CD4-positive, alpha-beta T cell (primary cell): ENCODE measurements around the gene STEAP1. TPM values are rescaled to one million over a fixed set of nuclear protein-coding genes. Genes with fewer than 3 reads are reported as not detected.

Experiments used
- ATAC-seq: fragments of 200-7000 bp; cut with Tn5 transposase; one replicate; pipeline ENCODE4 v1.10.0; 2022; ENCODE audit warnings: mild to moderate bottlenecking; ENCODE audit not compliant: poor library complexity
- CTCF ChIA-PET: fragments of 350-600 bp; sonication (Branson Sonifier 250); formaldehyde crosslinking; loops from one replicate; lab custom pipeline; 2021; ENCODE audit warnings: antibody characterized with exemption, inconsistent platforms; lab: Charles Lee
- POLR2A ChIA-PET: fragments of 350-600 bp; sonication (Branson Sonifier 250); formaldehyde crosslinking; loops from one replicate; lab custom pipeline; 2021; ENCODE audit warnings: antibody characterized with exemption, inconsistent platforms; lab: Charles Lee
- DNase-seq, 14 experiments: peaks; one replicate each; pipeline ENCODE4 v3.0.0-alpha.2; 2013 to 2020; ENCODE audit warnings: mixed read lengths in 2 of 14
- H3K27ac ChIP-seq, 2 donors: one replicate each; pipeline versions ENCODE4 v1.5.1 to v1.7.0; 2013; ENCODE audit warnings: low read length in 2 of 2, low read depth in 1 of 2, mild to moderate bottlenecking in 1 of 2
- H3K27me3 ChIP-seq, 2 experiments: 1 replicate in 1 of 2; 2 replicates in 1 of 2; pipeline versions ENCODE4 v1.6.1 to v1.7.0; 2013; ENCODE audit warnings: low read length in 2 of 2, control low read depth in 1 of 2, mild to moderate bottlenecking in 1 of 2, moderate library complexity in 1 of 2; ENCODE audit not compliant: insufficient read depth in 2 of 2, control insufficient read depth in 1 of 2
- H3K36me3 ChIP-seq: one replicate; pipeline ENCODE4 v1.6.1; 2013; ENCODE audit warnings: low read length, control low read depth; ENCODE audit not compliant: insufficient read depth
- H3K4me1 ChIP-seq: one replicate; pipeline ENCODE4 v1.6.1; 2013; ENCODE audit warnings: low read length, control low read depth; ENCODE audit not compliant: insufficient read depth
- H3K4me3 ChIP-seq: one replicate; pipeline ENCODE4 v1.5.1; 2013; ENCODE audit warnings: mild to moderate bottlenecking, low read length, moderate library complexity
- H3K9me3 ChIP-seq, 2 experiments: 1 replicate in 1 of 2; 2 replicates in 1 of 2; pipeline versions ENCODE4 v1.6.1 to v1.7.0; 2013; ENCODE audit warnings: low read length in 2 of 2, mild to moderate bottlenecking in 2 of 2, control low read depth in 1 of 2, moderate library complexity in 1 of 2; ENCODE audit not compliant: control insufficient read depth in 1 of 2, insufficient read depth in 1 of 2
- H3K27ac Mint-ChIP-seq: one replicate; pipeline ENCODE4 v1.8.0; 2020; ENCODE audit warnings: mixed read lengths
- H3K27me3 Mint-ChIP-seq: one replicate; pipeline ENCODE4 v1.8.0; 2021; ENCODE audit warnings: mixed read lengths
- H3K36me3 Mint-ChIP-seq: one replicate; pipeline ENCODE4 v1.8.0; 2021; ENCODE audit warnings: low read depth, mixed read lengths
- H3K4me1 Mint-ChIP-seq: one replicate; pipeline ENCODE4 v1.8.0; 2021; ENCODE audit warnings: low read depth, mixed read lengths
- H3K4me3 Mint-ChIP-seq: one replicate; pipeline ENCODE4 v1.8.0; 2020; ENCODE audit warnings: mild to moderate bottlenecking, mixed read lengths
- H3K9me3 Mint-ChIP-seq: one replicate; pipeline ENCODE4 v1.8.0; 2020; ENCODE audit warnings: mixed read lengths
- intact Hi-C, 2 experiments: fragments of 100-400 bp; cut with DNase I in 1 of 2; cut with micrococcal nuclease in 1 of 2; formaldehyde crosslinking; loops; one replicate each; pipeline versions ENCODE4 v1.15.1 to v1.9.0; 2023 to 2025; cut with DNase I, micrococcal nuclease
- total RNA-seq, 174 experiments: library from RNA in 2 of 174; stranded (reverse) in 2 of 174; gene quantifications; one replicate each; pipeline ENCODE4 v1.2.3 and lab custom pipeline; 2021 to 2026
- TF ChIP-seq, protein P1 (sequence below): fragments of 200-600 bp; IDR thresholded peaks from one replicate; pipeline ENCODE4 v1.8.0; 2022; ENCODE audit warnings: antibody characterized with exemption, mild to moderate bottlenecking

Gene STEAP1
- total RNA-seq, 2 experiments from 2014 or later = not detected

DNA sequence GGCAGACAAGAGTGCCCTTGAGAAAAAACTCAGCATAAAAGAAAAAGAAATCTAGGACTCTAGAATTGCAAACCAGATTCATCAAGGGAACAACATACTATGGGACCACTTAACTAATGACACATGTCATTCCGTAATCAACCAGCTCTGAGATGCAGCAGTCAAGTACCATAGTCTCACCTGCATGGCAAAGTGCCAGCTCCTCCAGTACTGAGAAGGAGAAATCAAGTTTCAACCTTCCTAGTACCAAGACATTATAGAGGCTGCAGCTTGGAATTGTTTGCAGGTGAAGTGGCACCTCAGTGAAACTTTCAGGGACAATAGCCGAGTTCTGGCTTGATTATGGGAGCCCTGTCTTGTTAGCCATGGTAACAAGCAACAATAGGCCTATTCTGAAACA is 11.5 kb downstream of the STEAP1 start:
- H3K4me3 Mint-ChIP-seq = no peak overlapping the region
- Histone ChIP-seq H3K4me3 (no peak overlapping the region), H3K36me3 (no peaks in the 10 kb centered on the region), H3K27ac (no peak overlapping the region), H3K9me3 (peaks cover 0 to 4% of the 10 kb centered on the region in 2 experiments), H3K27me3 (peaks cover 5% of the 10 kb centered on the region in 2 experiments), H3K4me1 (no peaks in the 10 kb centered on the region)
- no peak for DNase-seq
- intact Hi-C loops = no loop called here
- no peaks in the 10 kb centered on the region for H3K4me1 Mint-ChIP-seq
- ChIA-PET CTCF (no interaction called here), POLR2A (no interaction called here)
- H3K9me3 Mint-ChIP-seq = no peaks in the 10 kb centered on the region
- TF ChIP-seq, protein P1, sequence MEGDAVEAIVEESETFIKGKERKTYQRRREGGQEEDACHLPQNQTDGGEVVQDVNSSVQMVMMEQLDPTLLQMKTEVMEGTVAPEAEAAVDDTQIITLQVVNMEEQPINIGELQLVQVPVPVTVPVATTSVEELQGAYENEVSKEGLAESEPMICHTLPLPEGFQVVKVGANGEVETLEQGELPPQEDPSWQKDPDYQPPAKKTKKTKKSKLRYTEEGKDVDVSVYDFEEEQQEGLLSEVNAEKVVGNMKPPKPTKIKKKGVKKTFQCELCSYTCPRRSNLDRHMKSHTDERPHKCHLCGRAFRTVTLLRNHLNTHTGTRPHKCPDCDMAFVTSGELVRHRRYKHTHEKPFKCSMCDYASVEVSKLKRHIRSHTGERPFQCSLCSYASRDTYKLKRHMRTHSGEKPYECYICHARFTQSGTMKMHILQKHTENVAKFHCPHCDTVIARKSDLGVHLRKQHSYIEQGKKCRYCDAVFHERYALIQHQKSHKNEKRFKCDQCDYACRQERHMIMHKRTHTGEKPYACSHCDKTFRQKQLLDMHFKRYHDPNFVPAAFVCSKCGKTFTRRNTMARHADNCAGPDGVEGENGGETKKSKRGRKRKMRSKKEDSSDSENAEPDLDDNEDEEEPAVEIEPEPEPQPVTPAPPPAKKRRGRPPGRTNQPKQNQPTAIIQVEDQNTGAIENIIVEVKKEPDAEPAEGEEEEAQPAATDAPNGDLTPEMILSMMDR = no peak
- H3K27me3 Mint-ChIP-seq = peaks cover 35% of the 10 kb centered on the region
- H3K36me3 Mint-ChIP-seq = no peaks in the 10 kb centered on the region
- ATAC-seq = no peak
- H3K27ac Mint-ChIP-seq = no peak overlapping the region

DNA sequence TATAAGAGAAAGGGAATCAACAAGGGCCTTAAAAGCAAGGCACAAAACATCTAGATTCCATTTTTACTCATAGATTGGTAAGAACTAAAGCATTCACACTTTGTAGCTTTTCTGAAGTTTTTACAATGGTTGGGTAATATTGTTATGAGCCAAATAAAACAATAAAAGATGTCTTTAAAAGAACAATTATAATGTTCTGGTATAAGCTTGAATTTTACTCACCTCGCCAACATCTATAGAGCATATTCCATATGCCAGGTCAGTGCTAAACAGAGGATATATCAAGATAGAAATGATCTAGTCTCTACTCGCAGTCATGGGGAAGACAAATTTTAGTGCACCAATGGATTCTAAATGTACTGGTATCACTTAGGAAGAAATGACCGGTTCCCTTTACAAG is 11.9 kb downstream of the STEAP1 start:
- Mint-ChIP-seq H3K36me3 (no peaks in the 10 kb centered on the region), H3K27ac (no peak overlapping the region), H3K4me1 (no peaks in the 10 kb centered on the region), H3K9me3 (no peaks in the 10 kb centered on the region), H3K4me3 (no peak overlapping the region), H3K27me3 (peaks cover 39% of the 10 kb centered on the region)
- H3K4me3 ChIP-seq = no peak overlapping the region
- DNase-seq = no peak
- no peaks in the 10 kb centered on the region for H3K36me3 ChIP-seq
- TF ChIP-seq, protein P1 = no peak
- no peaks in the 10 kb centered on the region for H3K4me1 ChIP-seq
- CTCF ChIA-PET = no interaction called here
- no peak for ATAC-seq
- H3K9me3 ChIP-seq = peaks cover 0 to 4% of the 10 kb centered on the region in 2 experiments
- intact Hi-C loops = no loop called here
- POLR2A ChIA-PET = no interaction called here
- H3K27me3 ChIP-seq = peaks cover 3 to 5% of the 10 kb centered on the region in 2 experiments
- no peak overlapping the region for H3K27ac ChIP-seq

DNA sequence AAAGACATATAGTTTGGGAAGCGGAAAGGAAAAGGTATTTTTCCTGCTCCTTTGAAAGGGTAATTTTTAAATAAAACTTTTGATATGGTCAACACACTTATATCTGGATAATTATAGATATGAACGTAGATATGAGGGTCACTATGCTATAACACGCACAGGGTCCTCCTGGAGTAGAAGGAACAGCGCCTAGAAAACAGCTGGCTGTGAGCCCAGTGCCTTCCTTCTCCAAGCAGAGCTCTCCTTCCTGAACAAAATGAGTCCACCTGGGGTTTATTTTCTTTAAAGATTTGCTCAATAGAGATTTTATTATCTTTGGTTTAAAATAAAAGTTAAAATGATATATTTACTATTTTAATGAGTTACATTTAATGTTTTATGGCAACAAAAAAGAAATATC is 13.1 kb downstream of the STEAP1 start:
- DNase-seq (no peak), ATAC-seq (no peak)
- intact Hi-C loops = no loop called here
- Histone ChIP-seq H3K4me3 (no peak overlapping the region), H3K36me3 (no peaks in the 10 kb centered on the region), H3K27ac (no peak overlapping the region), H3K4me1 (no peaks in the 10 kb centered on the region), H3K27me3 (peaks cover 3 to 9% of the 10 kb centered on the region in 2 experiments), H3K9me3 (peaks cover 0 to 4% of the 10 kb centered on the region in 2 experiments)
- H3K27me3 Mint-ChIP-seq = peaks cover 51% of the 10 kb centered on the region
- no peaks in the 10 kb centered on the region for H3K9me3 Mint-ChIP-seq
- ChIA-PET POLR2A (no interaction called here), CTCF (no interaction called here)
- no peak overlapping the region for H3K27ac Mint-ChIP-seq
- no peak overlapping the region for H3K4me3 Mint-ChIP-seq
- H3K4me1 Mint-ChIP-seq = no peaks in the 10 kb centered on the region
- H3K36me3 Mint-ChIP-seq = no peaks in the 10 kb centered on the region
- TF ChIP-seq, protein P1 = no peak
